WERI-Rb-1 (cell line): ENCODE measurements around the gene TENM4.

Experiments used
- DNase-seq: peaks from one replicate; pipeline ENCODE4 v3.0.0-alpha.2; 2020
- H3K27ac ChIP-seq: fragments of 250-450 bp; sonication (Bioruptor Pico); 2 replicates; pipeline ENCODE4 v1.5.1; 2020; ENCODE audit warnings: mild to moderate bottlenecking, moderate library complexity
- H3K27me3 ChIP-seq: fragments of 250-450 bp; sonication (Bioruptor Pico); 2 replicates; pipeline ENCODE4 v1.5.1; 2021; ENCODE audit warnings: mild to moderate bottlenecking, low read depth, moderate library complexity; ENCODE audit not compliant: insufficient read depth, severe bottlenecking
- H3K36me3 ChIP-seq: fragments of 250-450 bp; sonication (Bioruptor Pico); 2 replicates; pipeline ENCODE4 v1.5.1; 2020; ENCODE audit warnings: mild to moderate bottlenecking, moderate library complexity
- H3K4me3 ChIP-seq: 2 replicates; pipeline ENCODE4 v1.5.1; 2011; ENCODE audit warnings: low read depth, mild to moderate bottlenecking, control low read depth, low read length
- H3K9me3 ChIP-seq: fragments of 250-450 bp; sonication (Bioruptor Pico); 2 replicates; pipeline ENCODE4 v1.5.1; 2021; ENCODE audit warnings: mild to moderate bottlenecking, moderate library complexity; ENCODE audit not compliant: severe bottlenecking
- TF ChIP-seq, protein P1 (sequence below): IDR thresholded peaks from 2 replicates; pipeline ENCODE4 v1.5.1; 2011; ENCODE audit warnings: low read depth, mild to moderate bottlenecking, control low read depth, inconsistent platforms, low read length

Gene TENM4

DNA sequence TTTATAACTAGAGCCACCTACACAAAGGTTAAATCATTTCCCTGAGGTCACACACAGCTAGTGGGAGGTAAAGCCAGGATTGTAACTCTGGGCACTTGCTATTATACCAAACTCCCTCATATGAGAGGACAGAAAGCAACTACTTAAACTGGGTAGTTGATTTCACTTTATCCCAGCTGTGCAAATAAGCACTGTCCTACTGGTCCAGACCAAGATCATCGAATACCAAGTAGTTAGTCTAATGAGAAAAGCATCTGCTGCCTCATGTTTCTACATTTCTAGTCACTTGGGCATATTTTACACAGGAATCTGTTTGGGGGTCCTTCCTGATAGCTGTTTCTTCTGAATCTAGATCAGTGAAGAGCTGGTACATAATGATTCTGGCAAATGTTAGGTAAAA is 687.5 kb downstream of the TENM4 start:
- H3K9me3 ChIP-seq, result no peaks in the 10 kb centered on the region
- no peaks in the 10 kb centered on the region for H3K36me3 ChIP-seq
- peaks cover 24% of the 10 kb centered on the region for H3K27me3 ChIP-seq
- no peak overlapping the region for H3K27ac ChIP-seq
- no peak overlapping the region for H3K4me3 ChIP-seq
- DNase-seq, result no peak
- TF ChIP-seq, protein P1, sequence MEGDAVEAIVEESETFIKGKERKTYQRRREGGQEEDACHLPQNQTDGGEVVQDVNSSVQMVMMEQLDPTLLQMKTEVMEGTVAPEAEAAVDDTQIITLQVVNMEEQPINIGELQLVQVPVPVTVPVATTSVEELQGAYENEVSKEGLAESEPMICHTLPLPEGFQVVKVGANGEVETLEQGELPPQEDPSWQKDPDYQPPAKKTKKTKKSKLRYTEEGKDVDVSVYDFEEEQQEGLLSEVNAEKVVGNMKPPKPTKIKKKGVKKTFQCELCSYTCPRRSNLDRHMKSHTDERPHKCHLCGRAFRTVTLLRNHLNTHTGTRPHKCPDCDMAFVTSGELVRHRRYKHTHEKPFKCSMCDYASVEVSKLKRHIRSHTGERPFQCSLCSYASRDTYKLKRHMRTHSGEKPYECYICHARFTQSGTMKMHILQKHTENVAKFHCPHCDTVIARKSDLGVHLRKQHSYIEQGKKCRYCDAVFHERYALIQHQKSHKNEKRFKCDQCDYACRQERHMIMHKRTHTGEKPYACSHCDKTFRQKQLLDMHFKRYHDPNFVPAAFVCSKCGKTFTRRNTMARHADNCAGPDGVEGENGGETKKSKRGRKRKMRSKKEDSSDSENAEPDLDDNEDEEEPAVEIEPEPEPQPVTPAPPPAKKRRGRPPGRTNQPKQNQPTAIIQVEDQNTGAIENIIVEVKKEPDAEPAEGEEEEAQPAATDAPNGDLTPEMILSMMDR, result no peak

DNA sequence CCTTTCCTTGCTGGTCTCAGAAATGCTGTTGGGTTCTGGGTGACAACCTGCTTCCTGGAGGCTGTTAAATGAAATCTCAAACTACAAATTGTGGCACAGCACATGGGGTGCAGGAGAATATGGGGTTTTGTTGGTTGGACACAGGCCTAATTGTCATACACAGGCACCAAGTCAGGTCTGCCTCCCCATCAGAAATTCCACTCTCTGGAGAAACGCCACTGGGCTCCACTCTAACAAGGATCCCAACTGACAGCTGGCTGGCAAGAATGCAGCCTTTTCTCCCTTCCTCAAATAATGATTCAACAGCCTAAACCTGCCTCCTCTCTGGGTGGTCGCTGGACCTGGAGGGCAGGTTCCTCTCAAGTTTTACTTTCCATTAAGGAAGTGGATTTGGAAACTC is 688.3 kb downstream of the TENM4 start:
- Histone ChIP-seq H3K36me3 (no peaks in the 10 kb centered on the region), H3K4me3 (no peak overlapping the region), H3K9me3 (no peaks in the 10 kb centered on the region), H3K27me3 (peaks cover 24% of the 10 kb centered on the region), H3K27ac (no peak overlapping the region)
- TF ChIP-seq, protein P1, result no peak
- no peak for DNase-seq

DNA sequence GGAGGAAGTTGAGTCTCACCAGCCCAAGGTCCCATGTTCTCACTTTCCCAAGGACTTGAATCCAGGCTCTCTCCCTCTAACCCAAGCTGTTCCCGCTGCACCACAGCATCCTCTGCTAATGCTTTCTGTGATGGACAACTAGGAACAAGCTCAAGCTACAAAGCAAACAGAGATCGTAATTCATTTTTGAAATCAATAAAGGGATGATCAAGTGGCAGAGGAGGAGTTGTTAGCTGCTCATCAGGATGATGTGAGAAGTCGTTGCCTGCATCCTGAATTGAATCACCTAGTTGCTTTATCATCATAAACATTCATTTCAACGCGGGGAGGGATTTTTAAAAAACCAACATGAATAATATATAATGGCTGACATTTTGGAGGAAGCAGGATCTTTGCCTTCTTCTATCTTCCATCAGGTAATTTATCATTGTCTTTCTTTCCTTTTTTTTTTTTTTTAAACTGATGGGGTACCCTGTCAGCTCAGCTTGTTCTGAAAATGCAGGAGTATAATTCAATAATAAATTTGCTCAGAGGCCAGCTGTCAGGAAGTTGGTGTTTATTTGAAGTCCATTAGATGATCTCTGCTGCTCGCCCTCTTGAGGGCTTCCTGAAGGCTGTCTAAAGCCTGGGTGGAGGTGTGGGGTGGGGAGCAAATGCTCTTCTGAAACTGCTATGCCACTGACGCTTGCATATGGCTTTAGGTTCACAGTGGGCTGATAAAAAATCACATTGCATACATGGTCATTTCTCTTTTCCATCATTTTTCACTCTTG is 691.7 kb downstream of the TENM4 start:
- Histone ChIP-seq H3K27me3 (peaks cover 13% of the 10 kb centered on the region), H3K4me3 (no peak overlapping the region), H3K36me3 (no peaks in the 10 kb centered on the region), H3K27ac (no peak overlapping the region), H3K9me3 (no peaks in the 10 kb centered on the region)
- TF ChIP-seq, protein P1, result no peak
- DNase-seq, result no peak

DNA sequence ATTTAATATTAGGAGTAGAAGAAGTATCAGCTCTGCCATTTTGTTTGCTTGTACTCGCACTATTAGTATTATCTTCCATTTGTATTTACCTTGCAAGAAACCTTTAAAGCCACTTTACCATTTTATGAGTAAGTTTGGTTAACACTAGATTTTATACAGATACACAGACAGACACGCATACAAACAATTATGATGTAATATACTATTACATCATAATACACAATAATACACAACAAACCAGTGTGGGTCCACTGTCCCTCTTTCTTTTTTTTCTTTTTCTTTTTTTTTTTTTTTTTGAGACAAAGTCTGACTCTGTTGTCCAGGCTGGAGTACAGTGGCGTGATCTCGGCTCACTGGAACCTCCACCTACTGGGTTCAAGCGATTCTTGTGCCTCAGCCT is 695.9 kb downstream of the TENM4 start:
- no peaks in the 10 kb centered on the region for H3K36me3 ChIP-seq

DNA sequence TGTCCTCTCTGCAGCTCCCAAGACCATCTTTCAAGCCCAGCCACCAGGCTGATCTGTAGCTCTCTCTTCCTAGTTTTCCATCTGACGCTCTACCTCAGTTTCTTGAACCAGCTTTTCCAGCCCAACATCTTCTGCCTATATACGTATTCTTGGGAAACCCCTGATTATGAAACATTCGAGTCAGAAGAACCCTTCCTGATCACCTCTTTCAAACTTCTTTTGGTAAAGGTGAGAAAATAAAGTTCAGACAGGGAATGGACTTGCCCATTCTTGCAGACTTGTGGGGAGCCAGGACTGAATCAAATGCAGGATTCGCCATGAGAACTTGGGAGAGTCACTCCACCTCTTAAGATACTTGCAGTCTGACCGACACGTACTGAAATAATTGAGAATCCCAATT is 696.6 kb downstream of the TENM4 start:
- no peaks in the 10 kb centered on the region for H3K36me3 ChIP-seq
- no peak overlapping the region for H3K27ac ChIP-seq
- no peaks in the 10 kb centered on the region for H3K9me3 ChIP-seq
- TF ChIP-seq, protein P1, result no peak
- DNase-seq, result no peak
- H3K27me3 ChIP-seq, result peaks cover 15% of the 10 kb centered on the region
- no peak overlapping the region for H3K4me3 ChIP-seq

More for the DNA sequence above, 695.9 kb downstream of the TENM4 start:
- Histone ChIP-seq H3K27ac (no peak overlapping the region), H3K9me3 (no peaks in the 10 kb centered on the region), H3K27me3 (peaks cover 20% of the 10 kb centered on the region), H3K4me3 (no peak overlapping the region)
- TF ChIP-seq, protein P1, result no peak
- DNase-seq, result no peak

DNA sequence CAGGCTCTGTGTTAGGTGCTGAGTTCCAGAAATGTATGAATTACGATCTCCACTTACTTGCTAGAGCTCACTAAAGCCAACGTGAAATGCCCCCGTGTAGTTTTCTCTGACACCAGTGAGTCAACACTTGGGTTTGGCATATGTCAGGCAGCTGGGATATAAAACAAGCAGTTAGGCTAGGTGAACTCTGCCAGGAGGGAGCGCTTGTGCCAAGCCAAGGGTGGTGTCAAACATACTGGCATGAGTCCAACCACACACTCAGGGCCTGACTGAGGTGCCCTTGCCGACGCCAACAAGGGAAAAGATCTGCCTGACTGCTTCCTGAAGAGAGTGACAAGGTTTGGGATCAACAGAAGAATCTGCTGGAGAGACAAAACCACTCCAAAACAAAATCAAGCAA is 698.4 kb downstream of the TENM4 start:
- H3K4me3 ChIP-seq, result no peak overlapping the region
- H3K9me3 ChIP-seq, result no peaks in the 10 kb centered on the region
- DNase-seq, result no peak
- H3K27me3 ChIP-seq, result peaks cover 15% of the 10 kb centered on the region
- TF ChIP-seq, protein P1, result no peak
- no peaks in the 10 kb centered on the region for H3K36me3 ChIP-seq
- H3K27ac ChIP-seq, result no peak overlapping the region
